Measurements from ENCODE around the gene RAB7A. TPM values are rescaled to one million over a fixed set of nuclear protein-coding genes. Genes with fewer than 3 reads are reported as not detected.

The RAB7A gene
- total RNA-seq, 4 donors from 2014 or later, result 98.9 to 114 (median 110) TPM

- H3K36me3 ChIP-seq, result peaks cover 0 to 4% of the 10 kb centered on the region in 2 donors
- peaks cover 57 to 66% of the 10 kb centered on the region in 2 donors for H3K4me1 ChIP-seq
- H3K9me3 ChIP-seq, result no peaks in the 10 kb centered on the region
- DNase-seq, result no peak
- WGBS, 2 donors, result 79 to 92% methylated on average over 5 of the region's 5 CpGs
- intact Hi-C loops (cut with DNase I), result no loop called here
- H3K27me3 ChIP-seq, result no peaks in the 10 kb centered on the region
- no peak overlapping the region for H3K27ac ChIP-seq
- no peak overlapping the region for H3K4me3 ChIP-seq (replicated peaks in 1 of 3)
- TF ChIP-seq CTCF (IDR thresholded peaks at IDR 0.05) (no peak), POLR2A (IDR thresholded peaks at IDR 0.05) (no peak)
These were observed 4.5 kb downstream of the RAB7A start for GRCh38 chr3:128730471-128730870.

GRCh38 chr3:128734523-128735189, 8.7 kb downstream of the RAB7A start:
- WGBS, 2 donors, result 89 to 92% methylated on average over 3 of the region's 3 CpGs
- peaks cover 38 to 46% of the 10 kb centered on the region in 2 donors for H3K4me1 ChIP-seq
- intact Hi-C loops (cut with DNase I), result no loop called here

GRCh38 chr3:128735287-128735686, 9.3 kb downstream of the RAB7A start:
- H3K27me3 ChIP-seq, result no peaks in the 10 kb centered on the region
- intact Hi-C loops (cut with DNase I), result no loop called here
- H3K27ac ChIP-seq, result no peak overlapping the region
- TF ChIP-seq POLR2A (IDR thresholded peaks at IDR 0.05) (no peak), CTCF (IDR thresholded peaks at IDR 0.05) (no peak)
- no peak for DNase-seq
- no peak overlapping the region for H3K4me3 ChIP-seq (replicated peaks in 1 of 3)
- no peaks in the 10 kb centered on the region for H3K9me3 ChIP-seq
- peaks cover 38 to 43% of the 10 kb centered on the region in 2 donors for H3K4me1 ChIP-seq
- H3K36me3 ChIP-seq, result no peaks in the 10 kb centered on the region

More at GRCh38 chr3:128734523-128735189, 8.7 kb downstream of the RAB7A start:
- Histone ChIP-seq H3K36me3 (no peaks in the 10 kb centered on the region), H3K27ac (no peak overlapping the region), H3K4me3 (replicated peaks in 1 of 3) (no peak overlapping the region), H3K9me3 (no peaks in the 10 kb centered on the region), H3K27me3 (no peaks in the 10 kb centered on the region)
- DNase-seq, result no peak
- TF ChIP-seq CTCF (IDR thresholded peaks at IDR 0.05) (no peak), POLR2A (IDR thresholded peaks at IDR 0.05) (no peak)

GRCh38 chr3:128735884-128736283, 9.9 kb downstream of the RAB7A start:
- Histone ChIP-seq H3K4me1 (peaks cover 32 to 37% of the 10 kb centered on the region in 2 donors), H3K4me3 (replicated peaks in 1 of 3) (no peak overlapping the region), H3K27me3 (no peaks in the 10 kb centered on the region), H3K9me3 (no peaks in the 10 kb centered on the region), H3K36me3 (no peaks in the 10 kb centered on the region), H3K27ac (no peak overlapping the region)
- WGBS, 2 donors, result 34 to 47% methylated on average over 2 of the region's 2 CpGs
- DNase-seq, result no peak
- intact Hi-C loops (cut with DNase I), result no loop called here
- TF ChIP-seq POLR2A (IDR thresholded peaks at IDR 0.05) (no peak), CTCF (IDR thresholded peaks at IDR 0.05) (no peak)

- Histone ChIP-seq H3K4me3 (replicated peaks in 1 of 3) (no peak overlapping the region), H3K36me3 (no peaks in the 10 kb centered on the region), H3K4me1 (peaks cover 25 to 32% of the 10 kb centered on the region in 2 donors), H3K27me3 (no peaks in the 10 kb centered on the region), H3K27ac (no peak overlapping the region), H3K9me3 (no peaks in the 10 kb centered on the region)
- intact Hi-C loops (cut with DNase I), result no loop called here
- no peak for DNase-seq
- TF ChIP-seq POLR2A (IDR thresholded peaks at IDR 0.05), result no peak
- TF ChIP-seq CTCF (IDR thresholded peaks at IDR 0.05), result no peak
- 84 to 92% methylated on average over 3 of the region's 3 CpGs for WGBS, 2 donors
These were observed 10.6 kb downstream of the RAB7A start for GRCh38 chr3:128736601-128737000.

Data from thyroid gland (tissue), 4 donors.